Right lobe of liver (tissue), 6 donors: Measurements from ENCODE around the gene GRM2. TPM values are rescaled to one million over a fixed set of nuclear protein-coding genes. Genes with fewer than 3 reads are reported as not detected.

Experiments
- ATAC-seq, 4 donors: fragments of 200-7000 bp; cut with Tn5 transposase; one replicate each; pipeline ENCODE4 v1.9.1; 2020; ENCODE audit warnings: mild to moderate bottlenecking in 4 of 4, moderate library complexity in 4 of 4
- DNase-seq, 3 donors: peaks; one replicate each; pipeline ENCODE4 v3.0.0-alpha.2; 2020
- H3K27ac ChIP-seq, 3 donors: fragments of 200-600 bp; one replicate each; pipeline ENCODE4 v1.8.0; 2022
- H3K27me3 ChIP-seq, 2 donors: fragments of 200-600 bp; one replicate each; pipeline ENCODE4 v1.8.0; 2022
- H3K36me3 ChIP-seq, 4 donors: fragments of 200-600 bp; sonication (generic) in 1 of 4; one replicate each; pipeline versions ENCODE4 v1.5.1 to v1.8.0; 2017 to 2022; ENCODE audit warnings: control low read depth in 1 of 4
- H3K4me1 ChIP-seq, 4 donors: fragments of 200-600 bp; sonication (generic) in 1 of 4; one replicate each; pipeline versions ENCODE4 v1.5.1 to v1.8.0; 2017 to 2022; ENCODE audit warnings: control low read depth in 1 of 4
- H3K4me3 ChIP-seq, 3 donors: fragments of 200-600 bp; one replicate each; pipeline ENCODE4 v1.8.0; 2022
- H3K9me3 ChIP-seq, 4 donors: fragments of 200-600 bp; sonication (generic) in 1 of 4; one replicate each; pipeline versions ENCODE4 v1.5.1 to v1.8.0; 2017 to 2022; ENCODE audit warnings: control low read depth in 1 of 4
- CTCF ChIP-seq, 4 donors: fragments of 200-600 bp in 3 of 4; fragments of 450-650 bp in 1 of 4; IDR thresholded peaks; one replicate each; pipeline versions ENCODE4 v1.5.1 to v1.8.0; 2016 to 2022; ENCODE audit warnings: antibody characterized with exemption in 4 of 4, mild to moderate bottlenecking in 2 of 4
- POLR2A ChIP-seq: fragments of 450-650 bp; IDR thresholded peaks from one replicate; pipeline ENCODE4 v1.6.1; 2017; ENCODE audit warnings: antibody characterized with exemption, mild to moderate bottlenecking
- WGBS: methylation state at CpG from one replicate; pipeline ENCODE4 v1.1.6; 2018; ENCODE audit warnings: low coverage, low lambda C conversion rate; ENCODE audit not compliant: insufficient coverage; ENCODE audit errors: missing lambda C conversion rate; 5-methylcytosine and 5-hydroxymethylcytosine counted together
- intact Hi-C, 2 donors: fragments of 100-400 bp; cut with DNase I; formaldehyde crosslinking; loops; one replicate each; pipeline versions ENCODE4 v1.11.2 to v1.14.1; 2022
- total RNA-seq, 6 experiments: library from RNA; depleted of rRNA in 2 of 6; stranded (reverse); fragments of >200 nt in 2 of 6; fragmentation: NEBNext Ultra II Directional in 3 of 6; extraction: Animal tissue kit (Norgen Biotek cat#: 25700) in 3 of 6; gene quantifications; one replicate each; pipeline versions ENCODE4 v1.1.0 to v1.2.4, GENCODE V29; 2016 to 2023
- donor health status: DM: no; HTN: yes; CAD: no.
- donor health status: DM: no; HTN: no; CAD: no.
- donor health status: DM: no; HTN: no; CAD: no.
- donor health status: DM: no; HTN: yes; CAD: no.
- donor health status: DM: no; HTN: yes; CAD: no.

The GRM2 gene
- total RNA-seq, 6 experiments from 2014 or later: 1.2 TPM; not detected in 5

- H3K27ac ChIP-seq: no peak overlapping the region
- no peaks in the 10 kb centered on the region for H3K27me3 ChIP-seq
- ATAC-seq (no peak), DNase-seq (no peak)
- TF ChIP-seq POLR2A (no peak), CTCF (IDR thresholded peaks at IDR 0.05) (no peak)
- no peaks in the 10 kb centered on the region for H3K9me3 ChIP-seq
- intact Hi-C loops: loop anchor here in 1 of 2 donors (5.0 kb wide), 1 partner anchor 183 kb away; the partner anchor contains the start of gene DCAF1
- no peak overlapping the region for H3K4me3 ChIP-seq
- peaks cover 0 to 14% (median 5%) of the 10 kb centered on the region in 4 donors for H3K4me1 ChIP-seq
- peaks cover 0 to 33% (median 7%) of the 10 kb centered on the region in 4 donors for H3K36me3 ChIP-seq
- WGBS: 34% methylated on average over 6 of the region's 7 CpGs
Observed at GRCh38 chr3:51684971-51685751, 21.7 kb upstream of the GRM2 start.

DNA sequence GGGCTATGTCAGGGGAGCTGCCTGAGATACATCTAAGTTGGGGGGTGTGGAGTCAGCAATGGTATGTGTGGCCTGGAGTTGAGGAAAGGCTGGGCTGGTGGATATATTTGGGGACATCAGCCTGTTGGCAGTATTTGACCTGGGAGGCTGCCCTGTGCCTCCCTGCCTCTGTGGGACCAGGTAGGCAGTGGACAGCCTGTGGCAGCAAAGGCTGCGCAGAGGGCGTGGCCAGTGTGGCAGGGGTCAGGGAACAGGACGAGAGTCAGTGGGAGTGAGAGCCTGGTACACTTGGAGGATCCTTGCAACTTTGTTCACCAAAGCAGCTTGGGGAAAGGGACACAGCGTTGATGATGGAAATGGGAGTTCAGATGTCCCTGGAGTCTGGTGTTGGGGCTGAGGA is 20.8 kb upstream of the GRM2 start:
- Histone ChIP-seq H3K4me1 (peaks cover 0 to 9% (median 5%) of the 10 kb centered on the region in 4 donors), H3K27ac (no peak overlapping the region), H3K9me3 (no peaks in the 10 kb centered on the region), H3K36me3 (peaks cover 0 to 33% (median 7%) of the 10 kb centered on the region in 4 donors), H3K27me3 (no peaks in the 10 kb centered on the region), H3K4me3 (no peak overlapping the region)
- no peak for ATAC-seq
- intact Hi-C loops: no loop called here
- DNase-seq: no peak
- TF ChIP-seq POLR2A (no peak), CTCF (IDR thresholded peaks at IDR 0.05) (no peak)
- 81% methylated on average over 4 of the region's 4 CpGs for WGBS

- 75% methylated on average over 6 of the region's 10 CpGs for WGBS
- DNase-seq: peak in 1 of 3 donors; percentile 46
- TF ChIP-seq CTCF (IDR thresholded peaks at IDR 0.05): no peak
- no peak for TF ChIP-seq POLR2A
- Histone ChIP-seq H3K4me1 (peaks cover 0 to 3% (median 2%) of the 10 kb centered on the region in 4 donors), H3K27ac (peak overlapping the region in 1 of 3 donors; percentile 43), H3K9me3 (no peaks in the 10 kb centered on the region), H3K36me3 (peaks cover 0 to 33% (median 7%) of the 10 kb centered on the region in 4 donors), H3K27me3 (no peaks in the 10 kb centered on the region), H3K4me3 (no peak overlapping the region)
- intact Hi-C loops: no loop called here
- ATAC-seq: peak; percentile 27 to 54 (median 49)
Observed at GRCh38 chr3:51686512-51687215, 20.2 kb upstream of the GRM2 start.

DNA sequence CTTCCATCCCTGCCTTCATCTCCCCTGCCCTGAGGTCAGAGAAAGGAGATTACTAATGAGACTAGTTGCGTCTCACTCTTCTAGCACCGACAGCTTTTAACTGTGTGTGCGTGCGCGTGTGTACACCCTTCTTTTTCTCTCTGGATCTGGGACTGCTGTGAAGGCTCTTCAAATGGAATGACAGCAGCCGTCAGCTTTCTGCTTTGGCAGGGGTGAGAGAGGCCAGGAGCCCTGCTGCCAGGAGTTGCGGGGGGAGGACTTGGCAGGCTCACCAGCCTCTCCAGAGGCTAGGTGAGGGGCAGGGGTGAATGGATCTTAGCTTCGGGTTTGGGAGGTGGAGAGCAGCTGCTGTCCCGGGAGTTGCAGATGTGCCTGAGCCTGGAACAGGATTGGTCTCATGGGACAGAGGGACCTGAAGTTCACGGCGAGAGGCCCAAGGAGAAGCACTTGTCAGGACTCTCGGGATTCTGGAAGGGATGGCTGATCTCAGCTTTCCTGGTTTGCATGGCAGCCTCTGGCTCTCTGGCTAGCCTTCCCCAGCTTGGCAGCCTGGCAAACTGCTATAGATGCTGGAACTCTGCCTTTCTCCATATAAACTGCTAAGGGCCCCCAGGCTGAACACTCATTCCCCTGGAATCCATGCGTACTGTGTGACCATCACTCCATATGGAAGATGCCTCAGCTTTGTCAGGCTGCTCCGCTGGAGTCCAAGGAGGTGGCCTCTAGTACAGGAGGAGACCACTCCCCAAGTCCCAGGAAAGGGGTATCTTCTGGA is 19.2 kb upstream of the GRM2 start:
- WGBS: 80% methylated on average over 9 of the region's 14 CpGs
- Histone ChIP-seq H3K9me3 (no peaks in the 10 kb centered on the region), H3K36me3 (peaks cover 0 to 34% (median 7%) of the 10 kb centered on the region in 4 donors), H3K4me1 (no peaks in the 10 kb centered on the region), H3K4me3 (no peak overlapping the region), H3K27me3 (no peaks in the 10 kb centered on the region), H3K27ac (no peak overlapping the region)
- DNase-seq (no peak), ATAC-seq (no peak)
- TF ChIP-seq POLR2A (no peak), CTCF (IDR thresholded peaks at IDR 0.05) (no peak)
- intact Hi-C loops: no loop called here
